NT2/D1 (cell line): ENCODE data around the gene AK5.

Experiments
- SUZ12 ChIP-seq: IDR thresholded peaks from 2 replicates; pipeline ENCODE4 v1.6.1; 2011; ENCODE audit not compliant: insufficient read length, insufficient read depth; ENCODE audit errors: extremely low read depth
- YY1 ChIP-seq: IDR thresholded peaks from 2 replicates; pipeline ENCODE4 v1.6.1; 2011; ENCODE audit not compliant: insufficient read length, insufficient read depth
- ZNF274 ChIP-seq: IDR thresholded peaks from 2 replicates; pipeline ENCODE4 v1.6.1; 2011; ENCODE audit warnings: mild to moderate bottlenecking, low read depth, low read length

GRCh38 chr1:77310924-77311323 is 29.1 kb downstream of the AK5 start:
- TF ChIP-seq ZNF274 (no peak), SUZ12 (no peak), YY1 (no peak)
